HG03439 (cell line): ENCODE measurements around the gene RFFL.
"Not testable (repeated sequence)": the region's sequence is repeated elsewhere in the genome, so short reads cannot be mapped to it uniquely, and the experiment has no call there.

Experiments used
- ATAC-seq: cut with Tn5 transposase; IDR thresholded peaks from one replicate; pipeline ENCODE4 v1.9.1; 2021; ENCODE audit warnings: mild to moderate bottlenecking, moderate library complexity; ENCODE audit not compliant: unreplicated experiment

The RFFL gene, protein sequence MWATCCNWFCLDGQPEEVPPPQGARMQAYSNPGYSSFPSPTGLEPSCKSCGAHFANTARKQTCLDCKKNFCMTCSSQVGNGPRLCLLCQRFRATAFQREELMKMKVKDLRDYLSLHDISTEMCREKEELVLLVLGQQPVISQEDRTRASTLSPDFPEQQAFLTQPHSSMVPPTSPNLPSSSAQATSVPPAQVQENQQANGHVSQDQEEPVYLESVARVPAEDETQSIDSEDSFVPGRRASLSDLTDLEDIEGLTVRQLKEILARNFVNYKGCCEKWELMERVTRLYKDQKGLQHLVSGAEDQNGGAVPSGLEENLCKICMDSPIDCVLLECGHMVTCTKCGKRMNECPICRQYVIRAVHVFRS

DNA sequence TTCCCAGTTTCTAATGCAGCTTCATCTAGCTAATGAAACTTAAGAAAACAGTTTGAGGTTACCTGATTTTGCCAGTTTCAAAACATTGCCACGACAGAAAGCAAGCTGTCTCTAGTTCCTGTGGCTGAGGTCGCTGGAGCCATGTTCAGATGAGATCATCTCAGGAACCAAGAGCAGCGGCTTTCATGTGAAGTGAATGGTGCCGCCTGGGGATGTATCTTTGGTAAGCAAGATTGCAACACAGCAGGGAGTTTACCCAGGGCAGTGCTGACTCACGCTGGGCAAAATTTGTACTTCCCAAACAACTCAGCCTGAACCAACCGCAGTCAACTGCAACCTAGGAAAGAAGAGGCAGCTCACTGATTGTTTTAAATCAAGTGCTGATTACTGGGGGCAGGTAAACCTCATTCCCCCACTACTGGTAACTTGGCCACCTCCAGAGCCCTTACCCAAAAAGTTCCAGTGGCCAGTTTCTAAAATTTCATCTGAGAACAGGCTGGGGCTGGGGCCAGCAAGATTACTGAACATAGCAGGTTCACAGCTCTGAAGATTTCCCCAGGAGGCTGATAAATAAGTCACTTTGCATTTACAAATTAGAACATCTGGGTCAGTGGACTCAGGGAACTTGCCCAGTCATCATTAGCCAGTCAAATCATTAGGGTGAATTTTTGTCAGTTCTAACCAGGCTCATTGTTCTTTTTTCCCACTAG lies at the start of gene RFFL:
RFFL (minus strand) TSS at position 194 of the 710 bp plus-strand sequence. CDS start 37,154 bp downstream, outside the sequence.
- ATAC-seq: peak; percentile 85

DNA sequence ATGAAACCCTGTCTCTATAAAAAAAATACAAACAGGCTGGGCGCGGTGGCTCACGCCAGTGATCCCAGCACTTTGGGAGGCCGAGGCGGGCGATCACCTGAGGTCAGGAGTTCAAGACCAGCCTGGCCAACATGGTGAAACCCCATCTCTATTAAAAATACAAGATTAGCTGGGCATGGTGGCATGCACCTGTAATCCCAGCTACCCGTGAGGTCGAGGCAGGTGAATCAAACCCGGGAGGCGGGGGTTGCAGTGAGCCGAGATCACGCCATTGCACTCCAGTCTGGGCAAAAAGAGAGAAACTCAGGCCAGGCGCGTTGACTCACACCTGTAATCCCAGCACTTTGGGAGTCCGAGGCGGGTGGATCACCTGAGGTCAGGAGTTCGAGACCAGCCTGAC lies 47.3 kb upstream of the RFFL start:
- ATAC-seq: not testable (repeated sequence)

DNA sequence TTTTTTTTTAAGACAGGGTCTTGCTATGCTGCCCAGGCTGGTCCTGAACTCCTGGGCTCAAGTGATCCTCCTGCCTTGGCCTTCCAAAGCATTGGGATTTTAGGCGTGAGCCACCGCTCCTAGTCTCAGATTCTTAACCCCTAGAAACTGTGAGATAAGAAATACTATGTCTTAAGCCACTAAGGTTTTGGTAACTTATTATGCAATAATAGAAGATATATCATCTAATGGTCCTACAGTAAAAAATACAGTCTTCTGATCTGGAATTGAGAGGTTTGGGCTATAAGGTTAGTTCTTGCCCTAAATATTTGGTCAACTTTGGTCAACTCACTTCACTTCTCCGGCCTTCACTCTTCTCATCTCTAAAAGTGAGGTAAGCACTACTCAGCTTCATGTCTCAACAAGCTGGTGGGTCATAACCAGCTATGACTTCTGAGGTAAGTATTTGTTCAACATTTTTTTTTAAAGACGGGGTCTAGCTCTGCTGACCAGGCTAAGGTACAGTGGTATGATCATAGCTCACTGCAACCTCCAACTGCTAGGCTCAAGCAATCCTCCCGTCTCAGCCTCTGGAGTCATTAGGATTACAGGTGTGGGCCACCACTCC lies 41.4 kb upstream of the RFFL start:
- ATAC-seq: no peak

DNA sequence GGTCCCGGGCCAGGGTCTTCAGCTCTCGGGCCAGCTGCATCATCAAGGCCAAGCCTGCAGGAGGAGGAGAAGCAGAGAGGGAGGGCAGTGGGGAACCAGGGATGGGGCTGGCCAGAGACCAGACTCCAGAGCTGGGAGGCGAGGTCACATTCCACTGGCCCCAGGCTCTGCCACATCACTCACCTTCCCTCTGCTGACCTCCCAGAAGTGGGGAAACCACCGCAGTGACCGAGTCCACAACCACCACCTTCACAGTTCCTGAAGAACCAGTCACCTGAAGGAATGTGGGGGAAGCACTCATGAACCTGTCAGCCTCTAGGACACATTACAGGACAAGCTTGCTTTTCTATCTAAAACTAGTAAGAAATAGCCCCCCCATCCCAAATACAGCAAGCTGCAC lies 39.8 kb upstream of the RFFL start:
- no peak for ATAC-seq

DNA sequence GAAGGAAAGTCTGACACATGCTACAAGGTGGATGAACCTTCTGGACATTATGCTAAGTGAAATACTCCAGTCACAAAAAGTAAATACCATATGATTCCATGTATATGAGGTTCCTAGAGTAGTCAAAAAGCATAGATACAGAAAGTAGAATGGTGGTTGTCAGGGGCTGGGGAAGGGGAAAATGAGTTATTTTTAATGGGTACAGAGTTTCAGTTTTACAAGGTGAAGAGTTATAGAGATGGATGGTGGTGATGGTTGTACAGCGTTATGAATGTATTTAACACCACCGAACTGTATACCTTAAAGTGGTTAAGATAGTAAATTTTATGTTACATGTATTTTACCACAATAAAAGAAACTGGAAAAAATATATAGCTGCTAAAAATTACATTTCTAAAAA lies 38.2 kb upstream of the RFFL start:
- no peak for ATAC-seq

DNA sequence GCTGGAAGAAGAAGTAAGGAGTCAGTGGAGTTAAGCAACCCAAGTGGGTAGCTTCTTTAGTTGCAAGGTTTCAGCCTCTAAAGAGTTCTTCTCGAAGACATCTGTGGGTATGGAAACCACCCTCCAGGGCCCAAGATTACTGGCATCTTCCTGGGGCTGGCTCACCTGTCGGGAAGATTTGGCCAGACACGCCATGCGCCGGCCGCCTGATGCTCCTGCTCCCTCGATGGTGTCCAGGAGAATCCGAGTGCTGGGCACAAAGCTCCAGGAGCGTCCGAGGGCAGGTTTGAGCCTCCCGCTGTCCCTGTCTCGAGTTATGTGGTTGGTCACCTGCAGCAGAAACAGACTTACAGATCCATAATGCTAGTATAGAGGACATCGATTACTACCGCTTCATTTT lies 37.5 kb upstream of the RFFL start:
- no peak for ATAC-seq

DNA sequence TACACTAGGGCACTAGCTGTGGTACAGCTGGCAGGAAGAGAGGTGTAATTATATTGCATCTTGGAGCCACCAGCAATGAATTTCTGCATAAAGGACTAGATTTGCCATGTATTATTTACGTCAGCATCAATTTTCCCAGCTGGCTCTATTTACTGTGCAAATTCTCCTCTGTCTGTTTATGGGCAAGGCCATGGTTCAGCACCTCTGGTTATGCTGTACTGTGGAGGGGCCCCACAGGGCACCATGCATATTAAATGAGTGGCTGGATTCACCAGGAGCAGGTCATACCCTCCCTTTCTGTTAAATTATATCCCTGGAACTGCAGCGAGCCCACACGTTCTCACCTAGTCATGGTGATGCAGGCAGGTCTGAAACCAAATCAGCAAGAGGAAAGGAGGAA lies 36.4 kb upstream of the RFFL start:
- no peak for ATAC-seq

DNA sequence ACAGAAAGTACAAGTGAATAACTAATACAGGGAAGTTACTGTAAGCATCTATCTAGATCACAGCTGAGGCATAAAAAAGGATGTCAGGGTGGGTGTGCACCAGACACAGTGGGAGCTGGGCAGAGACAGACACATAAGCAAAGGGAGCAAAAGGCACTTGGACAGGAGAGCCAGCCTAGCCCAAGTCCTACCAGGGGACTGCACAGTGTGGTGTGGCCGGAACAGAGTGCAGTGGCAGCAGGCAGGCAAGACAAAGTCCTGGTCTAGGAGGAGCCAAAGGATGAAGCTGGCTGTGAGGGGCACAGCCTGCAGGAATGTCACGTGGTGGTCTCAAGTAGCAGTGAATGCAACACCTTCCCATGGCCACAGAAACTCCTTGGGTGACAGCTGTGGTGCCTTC lies 34.3 kb upstream of the RFFL start:
- ATAC-seq: no peak

DNA sequence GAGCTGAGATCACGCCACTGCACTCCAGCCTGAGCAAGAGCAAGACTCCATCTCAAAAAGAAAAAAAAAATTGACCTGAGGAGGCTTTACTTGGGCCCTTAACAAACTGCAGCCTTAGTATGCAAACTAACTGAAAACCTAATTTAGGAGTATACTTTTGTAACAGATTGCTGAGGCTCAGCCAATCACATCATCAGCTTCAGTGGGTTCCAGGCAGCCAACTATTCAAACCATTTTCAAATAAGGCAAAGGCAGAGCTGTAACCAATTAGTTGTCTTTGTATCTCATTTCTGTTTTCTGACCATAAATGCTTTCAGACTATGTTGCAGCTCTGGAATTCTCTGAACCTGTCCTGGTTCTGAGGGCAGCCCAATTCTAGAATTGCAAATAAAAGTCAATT lies 32.2 kb upstream of the RFFL start:
- ATAC-seq: no peak

DNA sequence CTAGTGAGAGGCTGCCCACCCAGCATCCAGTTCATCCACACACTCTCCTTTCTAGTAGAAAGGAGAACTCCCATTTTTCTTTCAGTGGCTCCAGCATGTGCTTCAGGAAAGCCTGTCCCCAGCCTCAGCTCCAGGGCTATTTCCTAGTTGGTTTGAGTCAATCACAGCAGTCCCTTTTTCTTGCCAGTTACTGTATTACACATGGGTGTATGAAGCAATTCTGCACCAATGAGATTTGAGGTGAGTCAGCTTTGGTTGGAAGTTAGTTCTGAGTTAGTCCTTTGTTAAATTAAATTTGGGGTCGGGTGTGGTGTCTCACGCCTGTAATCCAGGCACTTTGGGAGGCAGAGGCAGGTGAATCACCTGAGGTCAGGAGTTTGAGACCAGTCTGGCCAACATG lies 31.4 kb upstream of the RFFL start:
- no peak for ATAC-seq

DNA sequence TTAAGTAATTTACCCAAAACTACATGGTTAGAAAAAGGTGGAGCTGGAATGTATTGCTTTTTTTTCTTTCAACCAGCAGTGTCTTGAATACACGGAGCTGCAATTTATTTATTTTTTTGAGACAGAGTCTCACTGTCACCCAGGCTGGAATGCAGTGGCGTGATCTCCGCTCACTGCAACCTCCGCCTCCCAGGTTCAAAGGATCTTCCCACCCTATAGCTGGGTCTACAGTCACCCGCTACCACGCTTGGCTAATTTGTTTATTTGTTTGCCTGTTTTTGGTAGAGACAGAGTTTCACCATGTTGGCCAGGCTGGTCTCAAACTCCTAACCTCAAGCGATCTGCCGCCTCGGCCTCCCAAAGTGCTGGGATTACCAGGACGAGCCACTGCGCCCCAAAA lies 27.2 kb upstream of the RFFL start:
- ATAC-seq: not testable (repeated sequence)

DNA sequence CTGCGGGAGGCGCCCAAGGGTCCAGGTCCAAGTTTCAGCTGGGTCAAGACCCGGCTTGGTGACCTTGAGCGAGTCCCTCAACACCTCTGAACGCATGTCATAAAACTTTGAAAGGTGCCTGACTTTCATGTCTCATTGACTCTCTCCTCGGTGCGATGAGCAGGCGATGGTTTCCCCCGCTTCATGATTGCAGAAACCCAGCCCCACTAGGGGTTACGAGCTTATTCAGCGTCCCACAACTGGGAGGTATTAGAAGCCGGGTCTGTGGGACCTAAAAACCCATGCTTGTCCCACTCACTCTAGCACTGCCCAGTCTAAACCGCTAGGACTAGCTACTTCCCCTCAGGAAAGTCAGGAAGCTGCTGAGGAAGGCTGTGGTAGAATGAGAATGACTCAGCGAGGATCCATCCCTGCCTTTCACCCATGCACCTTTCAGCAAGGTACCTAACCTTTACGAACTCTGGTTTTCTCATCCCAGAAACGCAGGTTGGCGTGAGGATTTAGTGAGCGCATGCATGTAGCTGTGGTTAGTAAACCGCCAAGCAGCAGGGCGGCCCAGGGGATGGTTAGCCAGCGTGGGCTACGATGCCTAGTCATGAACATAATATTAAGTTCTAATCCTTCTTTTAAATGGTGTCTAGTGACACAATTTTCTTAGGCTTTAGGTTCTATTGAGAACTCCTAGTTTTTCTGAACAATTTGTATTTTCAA lies 26.2 kb upstream of the RFFL start:
- ATAC-seq: peak; percentile 15

DNA sequence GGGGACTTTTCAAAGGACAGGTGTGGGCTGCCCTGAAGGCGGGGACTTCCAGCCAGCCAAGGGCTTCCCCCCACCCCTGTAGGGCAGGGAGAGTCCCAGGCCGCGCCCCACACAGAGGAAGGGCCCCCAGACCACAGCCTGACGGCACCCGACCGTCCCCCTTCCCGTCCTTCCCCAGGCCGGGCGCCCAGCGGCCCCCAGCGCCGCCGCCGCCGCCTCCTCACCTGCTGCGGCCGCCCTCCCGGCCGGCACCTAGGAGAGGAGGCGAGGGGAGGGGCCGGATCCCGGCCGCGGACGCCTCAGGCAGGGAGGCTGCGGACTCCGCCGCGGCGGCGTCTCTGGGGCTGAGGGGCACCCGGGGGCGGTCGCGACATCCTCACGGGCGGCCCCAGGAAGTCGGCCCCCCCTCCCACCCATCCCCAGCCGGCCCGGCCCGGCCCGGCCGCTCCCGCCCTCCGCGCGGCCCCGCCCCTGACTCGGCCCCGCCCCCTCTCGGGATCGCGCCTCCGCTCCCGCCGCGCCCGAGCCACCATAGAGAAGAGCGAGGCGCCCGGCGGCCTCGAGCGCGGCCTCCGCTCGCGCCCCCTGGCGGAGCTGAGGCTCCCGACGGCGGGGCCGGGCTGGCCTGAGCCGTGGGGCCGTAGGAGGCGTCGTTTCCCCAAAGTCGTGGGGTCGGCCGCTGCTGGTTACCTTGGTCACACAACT lies 25.5 kb upstream of the RFFL start:
- peak; percentile 61 for ATAC-seq

DNA sequence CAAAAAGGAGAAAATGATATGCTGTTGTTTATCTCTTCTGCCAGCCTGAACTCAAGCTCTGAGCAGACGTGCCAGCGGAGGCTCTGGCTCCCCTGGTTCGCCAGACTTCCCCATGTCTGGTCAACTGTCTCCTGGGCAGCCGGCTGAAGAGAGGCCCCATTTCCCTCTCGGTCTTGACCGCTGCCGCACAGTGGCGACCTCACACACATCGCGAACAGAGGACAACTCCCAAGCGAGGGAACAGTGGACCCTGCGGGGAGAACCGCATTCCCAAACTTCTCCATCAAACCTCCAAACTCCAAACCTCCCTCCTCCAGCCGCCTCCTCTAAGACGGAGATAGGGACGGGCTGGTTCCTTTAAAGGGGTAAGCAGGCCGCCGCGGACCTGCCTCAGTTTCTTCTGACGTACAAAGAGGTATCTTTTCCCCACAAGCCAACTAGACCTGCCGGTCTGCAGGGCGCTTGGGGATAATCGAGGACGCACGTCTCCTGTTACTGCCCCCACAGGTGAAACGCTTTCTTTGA lies 24.9 kb upstream of the RFFL start:
- ATAC-seq: peak; percentile 8

DNA sequence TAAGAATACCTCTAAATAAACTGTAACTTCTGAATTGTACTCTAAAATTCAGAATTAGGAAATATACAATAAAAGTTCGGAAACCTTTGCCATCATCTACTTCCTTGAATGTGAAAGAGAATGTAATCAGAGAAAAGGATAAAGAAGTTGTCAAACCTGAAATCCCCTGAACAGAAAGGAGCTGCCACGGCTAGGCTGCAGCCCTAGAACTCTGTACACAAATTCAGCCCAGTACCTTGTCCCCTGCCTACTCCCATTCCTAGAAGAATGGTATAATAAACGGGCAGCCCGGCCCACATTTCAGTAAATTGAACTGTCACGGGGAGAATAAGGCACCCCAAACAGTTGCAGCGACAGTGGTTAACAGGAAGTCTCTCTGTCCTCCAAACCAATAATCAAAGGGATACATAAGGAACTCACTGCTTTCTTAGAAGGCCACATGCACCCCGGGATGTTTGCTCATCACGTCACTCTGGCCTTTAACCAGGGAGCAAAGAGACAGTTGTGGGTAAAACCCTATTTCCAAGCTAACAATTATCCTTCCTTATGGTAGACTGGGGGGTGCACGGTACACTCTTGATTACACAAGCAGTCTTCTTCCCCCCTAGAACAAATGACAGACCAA lies 24.3 kb upstream of the RFFL start:
- no peak for ATAC-seq

DNA sequence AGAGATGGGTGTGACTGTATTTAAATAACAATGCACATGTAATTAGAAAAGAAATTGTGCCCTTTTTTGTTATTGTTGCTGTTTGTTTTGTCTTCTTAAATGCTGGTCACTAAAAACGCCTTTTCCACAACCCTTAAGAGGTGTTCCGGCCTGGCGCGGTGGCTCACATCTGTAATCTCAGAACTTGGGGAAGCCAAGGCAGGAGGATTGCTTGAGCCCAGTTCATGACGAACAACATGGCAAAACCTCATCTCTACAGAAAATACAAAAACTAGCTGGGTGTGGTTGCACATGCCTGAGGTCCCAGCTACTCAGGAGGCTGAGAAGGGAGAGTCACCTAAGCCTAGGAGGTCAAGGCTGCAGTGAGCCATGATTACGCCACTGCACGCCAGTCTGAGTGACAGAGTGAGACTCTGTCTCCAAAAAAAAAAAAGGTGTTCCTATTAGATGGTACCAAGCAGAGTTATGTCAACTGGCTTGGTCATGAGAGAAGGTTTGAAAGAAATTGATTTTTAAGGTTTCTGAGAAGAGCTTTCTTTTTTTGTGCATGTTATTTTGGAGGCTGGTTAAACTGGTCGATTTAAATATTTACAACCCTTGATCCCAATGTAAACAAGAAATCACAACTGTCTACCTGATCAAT lies 23.5 kb upstream of the RFFL start:
- no peak for ATAC-seq

DNA sequence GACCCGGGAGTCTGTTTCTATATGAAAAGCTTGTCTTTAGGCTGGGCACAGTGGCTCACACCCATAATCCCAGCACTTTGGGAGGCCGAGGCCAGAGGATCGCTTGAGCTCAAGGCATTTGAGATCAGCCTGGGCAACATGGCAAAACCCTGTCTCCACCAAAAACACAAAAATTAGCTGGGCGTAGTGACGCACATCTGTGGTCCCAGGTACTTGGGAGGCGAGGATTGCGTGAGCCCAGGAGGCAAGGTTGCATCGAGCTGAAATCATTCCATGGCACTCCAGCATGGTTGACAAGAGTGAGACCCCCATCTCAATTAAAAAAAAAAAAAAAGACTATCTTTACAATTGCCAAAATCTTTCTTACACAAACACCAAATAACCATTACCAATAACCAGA lies 22.7 kb upstream of the RFFL start:
- no peak for ATAC-seq

DNA sequence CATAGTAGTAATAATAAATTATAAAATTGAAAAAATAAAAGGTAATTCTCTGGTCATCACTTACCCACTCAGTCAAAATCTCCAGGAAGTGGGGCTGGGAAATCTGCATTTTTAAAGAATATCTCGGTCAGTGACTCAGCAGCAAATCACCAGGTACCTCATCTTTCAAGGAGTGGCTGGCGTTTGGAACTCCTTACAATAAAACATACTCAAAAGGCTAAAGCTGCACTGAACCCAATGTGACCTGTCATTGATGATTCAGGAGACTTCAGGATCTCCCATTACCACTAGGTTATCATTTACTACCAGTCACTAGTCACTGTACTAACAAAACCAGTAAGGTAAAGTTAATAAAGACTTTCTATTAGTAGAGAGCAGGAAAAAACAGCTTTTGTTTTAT lies 21.5 kb upstream of the RFFL start:
- ATAC-seq: no peak

DNA sequence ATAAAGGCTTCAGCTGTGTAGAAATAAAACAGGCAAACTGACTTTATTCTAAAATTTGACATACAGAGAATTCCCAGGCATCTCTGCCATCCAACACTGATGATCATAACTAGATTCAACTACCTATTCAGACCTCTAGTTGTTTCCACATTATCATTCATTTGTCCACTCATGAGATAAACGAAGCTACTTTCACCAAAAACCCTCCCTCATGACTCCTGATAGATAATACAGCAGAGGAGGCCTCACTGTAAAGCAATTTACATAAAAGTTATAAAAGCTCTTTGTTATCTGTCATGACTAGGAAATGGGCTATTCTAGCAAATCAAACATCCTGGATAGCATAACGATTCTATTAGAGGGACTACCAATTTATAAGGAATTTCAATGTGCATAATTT lies 19.6 kb upstream of the RFFL start:
- no peak for ATAC-seq
